K562 (cell line): ENCODE measurements around the gene BOLA3. TPM values are rescaled to one million over a fixed set of nuclear protein-coding genes. Genes with fewer than 3 reads are reported as not detected.
A peak's percentile ranks its signal among the peaks of the same experiment; 100 is the strongest.

ENCODE experiments used
- ATAC-seq: fragments of 200-7000 bp; cut with Tn5 transposase; 3 replicates; pipeline ENCODE4 v1.9.1; 2020; ENCODE audit warnings: moderate library complexity
- BruUV-seq: library from RNA; stranded (reverse); fragments of 400-500 nt; replicated peaks from 2 replicates; lab custom pipeline; 2021; lab: Mats Ljungman, UMichigan
- CTCF ChIA-PET: fragments of 300-600 bp; formaldehyde crosslinking; extraction: SDS; loops from one replicate; lab custom pipeline; 2021; ENCODE audit warnings: low intra/inter-chr PET ratio; lab: Yijun Ruan, JAX
- POLR2A ChIA-PET: fragments of 300-600, 350-650 bp; sonication (Branson Sonifier 250); formaldehyde crosslinking; extraction: SDS; loops from one replicate; lab custom pipeline; 2021; ENCODE audit warnings: antibody characterized with exemption, inconsistent platforms; lab: Yijun Ruan, JAX
- DNase-seq, 4 experiments: peaks; one replicate each; pipeline versions ENCODE4 v3.0.0 to v3.0.0-alpha.2; 2011 to 2018; ENCODE audit warnings: low spot score in 3 of 4, mixed read lengths in 3 of 4; ENCODE audit errors: extremely low read depth in 1 of 4
- FAIRE-seq: peaks from 2 replicates; lab custom pipeline; 2011; peaks lifted over from hg19 to GRCh38; lab: Jason Lieb, UNC
- H2AFZ ChIP-seq: 2 replicates; pipeline ENCODE4 v1.6.0; 2011; ENCODE audit warnings: low read depth, low read length, control low read depth, inconsistent platforms
- H3K27ac ChIP-seq: fragments of 200-600 bp; 3 replicates; pipeline ENCODE4 v1.8.0; 2011; ENCODE audit warnings: low read depth, mild to moderate bottlenecking, control low read depth, inconsistent platforms, low read length, moderate library complexity, mixed read lengths; ENCODE audit errors: extremely low read depth
- H3K27me3 ChIP-seq, 2 experiments: fragments of 300-600 bp in 1 of 2; 2 replicates in 1 of 2; 3 replicates in 1 of 2; pipeline versions ENCODE4 v1.6.0 to v1.8.0; 2011; ENCODE audit warnings: inconsistent platforms in 2 of 2, low read length in 2 of 2, mild to moderate bottlenecking in 1 of 2, mixed read lengths in 1 of 2, moderate library complexity in 1 of 2; ENCODE audit not compliant: control insufficient read depth in 2 of 2, insufficient read depth in 2 of 2
- H3K36me3 ChIP-seq: fragments of 300-600 bp; 3 replicates; pipeline ENCODE4 v1.8.0; 2011; ENCODE audit warnings: mild to moderate bottlenecking, low read length, inconsistent platforms; ENCODE audit not compliant: control insufficient read depth, insufficient read depth
- H3K4me1 ChIP-seq, 2 experiments: fragments of 200-600 bp in 1 of 2; replicated peaks in 1 of 2; 2 replicates in 1 of 2; 3 replicates in 1 of 2; pipeline versions ENCODE4 v1.5.1 to v1.8.0; 2011; ENCODE audit warnings: inconsistent platforms in 2 of 2, low read length in 2 of 2, mild to moderate bottlenecking in 1 of 2, mixed read lengths in 1 of 2, moderate library complexity in 1 of 2; ENCODE audit not compliant: control insufficient read depth in 2 of 2, insufficient read depth in 2 of 2
- H3K4me2 ChIP-seq: 2 replicates; pipeline ENCODE4 v1.6.1; 2011; ENCODE audit warnings: low read length, control low read depth, inconsistent platforms, mixed read lengths; ENCODE audit not compliant: insufficient read depth
- H3K4me3 ChIP-seq: fragments of 200-600 bp; sonication (generic), shearing (Covaris generic); 2 replicates; pipeline ENCODE4 v1.5.1; 2016; ENCODE audit warnings: control low read depth, inconsistent platforms
- H3K79me2 ChIP-seq: fragments of 200-600 bp; 3 replicates; pipeline ENCODE4 v1.8.0; 2011; ENCODE audit warnings: low read length, inconsistent platforms; ENCODE audit not compliant: control insufficient read depth, insufficient read depth
- H3K9ac ChIP-seq, 2 experiments: 2 replicates each; pipeline versions ENCODE4 v1.6.0 to v1.6.1; 2011; ENCODE audit warnings: low read depth in 2 of 2, low read length in 2 of 2, control low read depth in 1 of 2, inconsistent platforms in 1 of 2, mild to moderate bottlenecking in 1 of 2, mixed read lengths in 1 of 2; ENCODE audit not compliant: insufficient read depth in 1 of 2
- H3K9me1 ChIP-seq: one replicate; pipeline ENCODE4 v1.6.0; 2011; ENCODE audit warnings: inconsistent platforms, mild to moderate bottlenecking, low read length, moderate library complexity; ENCODE audit not compliant: control insufficient read depth, insufficient read depth
- H3K9me3 ChIP-seq: replicated peaks from 2 replicates; pipeline ENCODE4 v1.5.1; 2011; ENCODE audit warnings: low read depth, low read length, inconsistent platforms; ENCODE audit not compliant: control insufficient read depth, insufficient read depth
- H4K20me1 ChIP-seq: replicated peaks from 2 replicates; pipeline ENCODE4 v1.6.1; 2011; ENCODE audit warnings: low read length, inconsistent platforms, mixed read lengths; ENCODE audit not compliant: control insufficient read depth, insufficient read depth
- E2F6 ChIP-seq, 2 experiments: IDR thresholded peaks; 2 replicates each; pipeline ENCODE4 v1.6.1; 2011; ENCODE audit warnings: borderline replicate concordance in 1 of 2, control low read depth in 1 of 2, low read depth in 1 of 2, low read length in 1 of 2, mild to moderate bottlenecking in 1 of 2, mixed read lengths in 1 of 2, moderate library complexity in 1 of 2; ENCODE audit not compliant: insufficient read depth in 1 of 2, insufficient read length in 1 of 2, poor library complexity in 1 of 2, severe bottlenecking in 1 of 2; ENCODE audit errors: extremely low read depth in 1 of 2
- LCOR ChIP-seq: sonication (generic); formaldehyde crosslinking; IDR thresholded peaks from 2 replicates; pipeline ENCODE4 v1.8.0; 2022; ENCODE audit warnings: mild to moderate bottlenecking, missing genetic modification reagents
- MAX ChIP-seq: sonication (generic); formaldehyde crosslinking; IDR thresholded peaks from 2 replicates; pipeline ENCODE4 v1.9.0; 2022; ENCODE audit warnings: mild to moderate bottlenecking, missing genetic modification reagents
- NR2C2 ChIP-seq, 2 experiments: fragments of 200-800 bp in 1 of 2; sonication (Bioruptor generic) in 1 of 2; sonication (generic) in 1 of 2; formaldehyde crosslinking in 1 of 2; IDR thresholded peaks; 2 replicates each; pipeline versions ENCODE4 v1.6.1 to v1.8.0; 2016 to 2022; ENCODE audit warnings: mild to moderate bottlenecking in 1 of 2, missing compliant biosample characterization in 1 of 2, missing genetic modification characterization in 1 of 2, missing genetic modification reagents in 1 of 2
- RAD21 ChIP-seq, 2 experiments: fragments of 250-450 bp in 1 of 2; fragments of 450-650 bp in 1 of 2; sonication (Bioruptor Pico) in 1 of 2; formaldehyde crosslinking in 1 of 2; IDR thresholded peaks in 1 of 2; conservative IDR thresholded peaks in 1 of 2; 2 replicates each; pipeline versions ENCODE4 v1.4.0 to v1.8.0; 2020 to 2022; ENCODE audit warnings: mild to moderate bottlenecking in 2 of 2, moderate library complexity in 1 of 2
- REST ChIP-seq, 2 experiments: fragments of 450-650 bp; formaldehyde crosslinking in 1 of 2; IDR thresholded peaks; 2 replicates each; pipeline versions ENCODE4 v1.4.0 to v1.6.1; 2014 to 2020; ENCODE audit warnings: mild to moderate bottlenecking in 2 of 2, borderline replicate concordance in 1 of 2, low read depth in 1 of 2
- TCF15 ChIP-seq: fragments of 250-450 bp; sonication (Bioruptor Pico); IDR thresholded peaks from 2 replicates; pipeline ENCODE4 v1.8.0; 2022; ENCODE audit warnings: moderate library complexity, mild to moderate bottlenecking, inconsistent platforms
- TCF3 ChIP-seq: sonication (generic); formaldehyde crosslinking; IDR thresholded peaks from 2 replicates; pipeline ENCODE4 v1.4.0; 2020; ENCODE audit warnings: mild to moderate bottlenecking, missing genetic modification reagents
- WGBS: fragments of 100-300 bp; shearing (Covaris generic); methylation state at CpG from one replicate; pipeline ENCODE4 v1.1.6; 2016; ENCODE audit warnings: low coverage, mixed read lengths; ENCODE audit not compliant: insufficient coverage; ENCODE audit errors: missing lambda C conversion rate; 5-methylcytosine and 5-hydroxymethylcytosine counted together
- in situ Hi-C: fragments of 300-500 bp; cut with MboI; formaldehyde crosslinking; loops from 4 replicates; pipeline ENCODE4 v1.15.0; 2018; ENCODE audit warnings: inconsistent platforms, mixed read lengths
- intact Hi-C: fragments of 100-400 bp; cut with micrococcal nuclease; formaldehyde crosslinking; loops from 2 replicates; pipeline ENCODE4 v1.14.2; 2022
- polyA plus RNA-seq, 8 experiments: library from polyadenylated mRNA; depleted of rRNA in 4 of 8; stranded (reverse) in 5 of 8; unstranded in 3 of 8; fragments of >200 nt; fragmentation: Nextera tagmentation in 2 of 8; fragmentation: Illumina TruSeq in 1 of 8; extraction: Ambion mirVana in 2 of 8; extraction: Trizol in 1 of 8; gene quantifications; 2 replicates each; pipeline versions ENCODE4 v1.2.1 to v1.2.3, GENCODE V29; 2011 to 2014; ENCODE audit warnings: inconsistent platforms in 1 of 8, missing spikeins in 1 of 8
- total RNA-seq, 7 experiments: library from RNA; depleted of rRNA in 6 of 7; stranded (reverse); fragments of >200 nt in 6 of 7; fragmentation: Illumina TruSeq in 2 of 7; extraction: Trizol in 2 of 7; gene quantifications; 2 replicates each; pipeline versions ENCODE4 v1.2.1 to v1.2.3, GENCODE V29; 2011 to 2021; ENCODE audit warnings: low replicate concordance in 1 of 7

The BOLA3 gene
- total and polyA plus RNA-seq, 9 of the 15 experiments (the other 6 are each of a cell fraction or from before 2014, with no cell fraction given) = 149 to 619 (median 255) TPM

GRCh38 chr2:74142340-74142739, 5.4 kb downstream of the BOLA3 start:
- in situ Hi-C loops = no loop called here
- CTCF ChIA-PET = no interaction called here
- TF ChIP-seq RAD21 (CRISPR knock-in tag; conservative IDR thresholded peaks at IDR 0.05 in 1 of 2, IDR thresholded peaks at IDR 0.05 in 1 of 2) (peak; percentile 69 to 80), TCF3 (CRISPR knock-in tag) (peak; percentile 41; the same call in 1 of the 2 replicates), E2F6 (IDR thresholded peaks at IDR 0.05; ENCODE audit: borderline replicate concordance in 1 of 2, extremely low read depth in 1 of 2, insufficient read depth in 1 of 2, insufficient read length in 1 of 2, low read depth in 1 of 2, low read length in 1 of 2, poor library complexity in 1 of 2, severe bottlenecking in 1 of 2) (peak in 1 of 2 experiments; percentile 59), LCOR (CRISPR knock-in tag) (peak; percentile 31; the same call in 1 of the 2 replicates), TCF15 (CRISPR knock-in tag) (no peak), NR2C2 (CRISPR knock-in tag; IDR thresholded peaks at IDR 0.05) (no peak), NR2C2 (tag; IDR thresholded peaks at IDR 0.05) (peak; percentile 63; the same call in 1 of the 2 replicates), REST (IDR thresholded peaks at IDR 0.05; ENCODE audit: borderline replicate concordance) (peak; percentile 52), REST (CRISPR knock-in tag; IDR thresholded peaks at IDR 0.05; ENCODE audit: low read depth) (no peak), MAX (CRISPR knock-in tag) (peak; percentile 83)

More at GRCh38 chr2:74142340-74142739, 5.4 kb downstream of the BOLA3 start:
- DNase-seq = peak; percentile 55 to 80 (median 67)
- Histone ChIP-seq H2AFZ (peak overlapping the region; percentile 0; the same call in 1 of the 2 replicates), H3K4me3 (no peak overlapping the region), H4K20me1 (peaks cover 12% of the 10 kb centered on the region; the same call in 1 of the 2 replicates), H3K79me2 (peaks cover 70% of the 10 kb centered on the region), H3K27ac (peak overlapping the region; percentile 20; the same call in 2 of the 3 replicates), H3K9me3 (no peaks in the 10 kb centered on the region), H3K9ac (0 out of 4 replicates have a peak overlapping the region, but pooled peaks of 1 of the 2 experiments have one; percentile 4), H3K9me1 (no peaks in the 10 kb centered on the region), H3K4me1 (peaks cover 14 to 29% of the 10 kb centered on the region in 2 experiments; a peak in 4 of 5 replicates), H3K27me3 (no peaks in the 10 kb centered on the region), H3K36me3 (peaks cover 77% of the 10 kb centered on the region), H3K4me2 (peak overlapping the region; percentile 47; the same call in 1 of the 2 replicates)
- peak; percentile 96 for FAIRE-seq
- intact Hi-C loops = loop anchor here (5.0 to 10.0 kb wide), 4 partner anchors 140 to 458 kb away; partner anchors contain the start of genes DGUOK and STAMBP
- POLR2A ChIA-PET = interaction anchor here (1.2 kb wide), 1 partner anchor 54 kb away, joined by 4 read pairs; no protein-coding TSS in a partner anchor
- WGBS = 25% methylated on average over 6 of the region's 6 CpGs
- peak; percentile 87 for ATAC-seq
- no TSS peak for BruUV-seq
